Hepatocyte (in vitro differentiated cells): ENCODE measurements around the gene C1orf50. TPM values are rescaled to one million over a fixed set of nuclear protein-coding genes. Genes with fewer than 3 reads are reported as not detected.

Source experiments
- DNase-seq: peaks from one replicate; pipeline ENCODE4 v3.0.0-alpha.2; 2016; ENCODE audit warnings: low spot score
- H2AFZ ChIP-seq: fragments of 200-600 bp; sonication (generic); 2 replicates; pipeline ENCODE4 v1.6.0; 2016; ENCODE audit warnings: antibody characterized with exemption, mild to moderate bottlenecking
- H3K27ac ChIP-seq: fragments of 200-600 bp; sonication (generic); 2 replicates; pipeline ENCODE4 v1.5.1; 2016; ENCODE audit warnings: mild to moderate bottlenecking
- H3K27me3 ChIP-seq: fragments of 200-600 bp; sonication (generic); 2 replicates; pipeline ENCODE4 v1.6.1; 2016
- H3K36me3 ChIP-seq: fragments of 200-600 bp; sonication (generic); replicated peaks from 2 replicates; pipeline ENCODE4 v1.5.1; 2016; ENCODE audit warnings: low read depth; ENCODE audit not compliant: insufficient read depth
- H3K4me1 ChIP-seq: fragments of 200-600 bp; sonication (generic); 2 replicates; pipeline ENCODE4 v1.5.1; 2016; ENCODE audit warnings: mild to moderate bottlenecking, moderate library complexity; ENCODE audit not compliant: insufficient read depth
- H3K4me2 ChIP-seq: fragments of 200-600 bp; sonication (generic); 2 replicates; pipeline ENCODE4 v1.6.0; 2016
- H3K4me3 ChIP-seq: fragments of 200-600 bp; sonication (generic); 2 replicates; pipeline ENCODE4 v1.5.1; 2016; ENCODE audit warnings: mild to moderate bottlenecking
- H3K79me2 ChIP-seq: fragments of 200-600 bp; sonication (generic); 2 replicates; pipeline ENCODE4 v1.6.0; 2017; ENCODE audit warnings: mild to moderate bottlenecking
- H3K9me2 ChIP-seq: fragments of 200-600 bp; sonication (generic); replicated peaks from 2 replicates; pipeline ENCODE4 v1.6.0; 2017; ENCODE audit warnings: mild to moderate bottlenecking; ENCODE audit not compliant: insufficient read depth
- H3K9me3 ChIP-seq: fragments of 200-600 bp; sonication (generic); 2 replicates; pipeline ENCODE4 v1.5.1; 2016; ENCODE audit warnings: low read depth, mild to moderate bottlenecking
- H4K20me1 ChIP-seq: fragments of 200-600 bp; sonication (generic); 2 replicates; pipeline ENCODE4 v1.6.0; 2016; ENCODE audit warnings: mild to moderate bottlenecking; ENCODE audit not compliant: insufficient read depth, poor library complexity, severe bottlenecking
- EZH2 ChIP-seq: fragments of 200-600 bp; sonication (generic); IDR thresholded peaks from 2 replicates; pipeline ENCODE4 v1.6.1; 2016; ENCODE audit warnings: antibody characterized with exemption, mild to moderate bottlenecking, borderline replicate concordance
- EZH2phosphoT487 ChIP-seq: fragments of 200-600 bp; sonication (generic); IDR thresholded peaks from one replicate; pipeline ENCODE4 v1.6.1; 2018; ENCODE audit warnings: antibody characterized with exemption, mild to moderate bottlenecking, low read depth, moderate library complexity; ENCODE audit not compliant: unreplicated experiment, severe bottlenecking
- WGBS: methylation state at CpG from one replicate; pipeline ENCODE4 v1.1.6; 2016; ENCODE audit warnings: low lambda C conversion rate; ENCODE audit errors: missing lambda C conversion rate; 5-methylcytosine and 5-hydroxymethylcytosine counted together
- polyA plus RNA-seq: library from polyadenylated mRNA; unstranded; fragments of >200 nt; fragmentation: Nextera tagmentation; extraction: Ambion mirVana; gene quantifications from 2 replicates; pipeline ENCODE4 v1.2.1, GENCODE V29; 2016
- total RNA-seq: library from RNA; depleted of rRNA; stranded (reverse); fragments of >200 nt; gene quantifications from 2 replicates; pipeline ENCODE4 v1.2.3, GENCODE V29; 2014
- TF ChIP-seq, protein P1 (sequence below): fragments of 200-600 bp; sonication (generic); IDR thresholded peaks from 2 replicates; pipeline ENCODE4 v1.5.1; 2016; ENCODE audit warnings: antibody characterized with exemption, mild to moderate bottlenecking; ENCODE audit not compliant: poor library complexity

The C1orf50 gene
- total and polyA plus RNA-seq, 2 experiments from 2014 or later: 5.7 to 15.2 TPM

DNA sequence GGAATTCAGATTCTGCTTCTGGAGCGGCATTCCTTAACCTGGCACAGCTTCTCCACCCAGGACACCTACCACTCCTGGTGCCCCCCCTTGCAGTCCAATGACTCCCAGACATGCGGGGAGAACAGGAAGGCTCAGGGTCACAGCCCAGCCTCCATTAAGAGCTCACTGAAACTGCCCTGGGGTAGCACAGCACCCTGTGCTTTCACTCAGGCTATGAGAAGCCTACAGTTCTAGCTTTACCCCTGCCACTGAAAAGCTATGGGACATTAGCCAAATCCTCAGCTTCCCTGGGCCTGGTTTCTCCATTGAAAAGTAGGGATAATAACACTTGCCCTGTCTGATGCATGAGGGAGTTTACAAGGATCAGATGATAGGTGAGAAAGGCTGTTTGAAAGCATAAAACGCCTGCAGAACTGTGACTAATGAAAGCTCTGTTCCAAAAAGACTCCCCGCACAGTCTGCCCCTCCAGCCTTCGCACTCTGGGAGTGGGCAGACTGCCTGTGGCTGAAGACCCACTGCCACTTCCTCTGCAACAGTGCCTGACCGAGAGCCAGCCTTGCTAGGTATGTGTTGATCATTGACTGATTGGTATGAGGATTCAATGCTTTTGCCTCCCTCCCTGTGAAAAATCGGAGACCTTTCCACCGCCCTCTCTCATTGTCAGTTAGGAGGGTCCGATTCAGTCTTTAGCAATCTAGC is 24.3 kb upstream of the C1orf50 start:
- Histone ChIP-seq H3K4me3 (no peak overlapping the region), H3K36me3 (no peaks in the 10 kb centered on the region), H4K20me1 (no peaks in the 10 kb centered on the region), H3K9me3 (no peaks in the 10 kb centered on the region), H3K27ac (no peak overlapping the region), H3K27me3 (no peaks in the 10 kb centered on the region), H2AFZ (no peak overlapping the region), H3K79me2 (no peaks in the 10 kb centered on the region), H3K9me2 (no peaks in the 10 kb centered on the region), H3K4me1 (peaks cover 20% of the 10 kb centered on the region), H3K4me2 (no peak overlapping the region)
- no peak for DNase-seq
- TF ChIP-seq, protein P1, sequence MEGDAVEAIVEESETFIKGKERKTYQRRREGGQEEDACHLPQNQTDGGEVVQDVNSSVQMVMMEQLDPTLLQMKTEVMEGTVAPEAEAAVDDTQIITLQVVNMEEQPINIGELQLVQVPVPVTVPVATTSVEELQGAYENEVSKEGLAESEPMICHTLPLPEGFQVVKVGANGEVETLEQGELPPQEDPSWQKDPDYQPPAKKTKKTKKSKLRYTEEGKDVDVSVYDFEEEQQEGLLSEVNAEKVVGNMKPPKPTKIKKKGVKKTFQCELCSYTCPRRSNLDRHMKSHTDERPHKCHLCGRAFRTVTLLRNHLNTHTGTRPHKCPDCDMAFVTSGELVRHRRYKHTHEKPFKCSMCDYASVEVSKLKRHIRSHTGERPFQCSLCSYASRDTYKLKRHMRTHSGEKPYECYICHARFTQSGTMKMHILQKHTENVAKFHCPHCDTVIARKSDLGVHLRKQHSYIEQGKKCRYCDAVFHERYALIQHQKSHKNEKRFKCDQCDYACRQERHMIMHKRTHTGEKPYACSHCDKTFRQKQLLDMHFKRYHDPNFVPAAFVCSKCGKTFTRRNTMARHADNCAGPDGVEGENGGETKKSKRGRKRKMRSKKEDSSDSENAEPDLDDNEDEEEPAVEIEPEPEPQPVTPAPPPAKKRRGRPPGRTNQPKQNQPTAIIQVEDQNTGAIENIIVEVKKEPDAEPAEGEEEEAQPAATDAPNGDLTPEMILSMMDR: no peak
- TF ChIP-seq EZH2phosphoT487 (no peak), EZH2 (no peak)
- WGBS: 79% methylated on average over 9 of the region's 9 CpGs

DNA sequence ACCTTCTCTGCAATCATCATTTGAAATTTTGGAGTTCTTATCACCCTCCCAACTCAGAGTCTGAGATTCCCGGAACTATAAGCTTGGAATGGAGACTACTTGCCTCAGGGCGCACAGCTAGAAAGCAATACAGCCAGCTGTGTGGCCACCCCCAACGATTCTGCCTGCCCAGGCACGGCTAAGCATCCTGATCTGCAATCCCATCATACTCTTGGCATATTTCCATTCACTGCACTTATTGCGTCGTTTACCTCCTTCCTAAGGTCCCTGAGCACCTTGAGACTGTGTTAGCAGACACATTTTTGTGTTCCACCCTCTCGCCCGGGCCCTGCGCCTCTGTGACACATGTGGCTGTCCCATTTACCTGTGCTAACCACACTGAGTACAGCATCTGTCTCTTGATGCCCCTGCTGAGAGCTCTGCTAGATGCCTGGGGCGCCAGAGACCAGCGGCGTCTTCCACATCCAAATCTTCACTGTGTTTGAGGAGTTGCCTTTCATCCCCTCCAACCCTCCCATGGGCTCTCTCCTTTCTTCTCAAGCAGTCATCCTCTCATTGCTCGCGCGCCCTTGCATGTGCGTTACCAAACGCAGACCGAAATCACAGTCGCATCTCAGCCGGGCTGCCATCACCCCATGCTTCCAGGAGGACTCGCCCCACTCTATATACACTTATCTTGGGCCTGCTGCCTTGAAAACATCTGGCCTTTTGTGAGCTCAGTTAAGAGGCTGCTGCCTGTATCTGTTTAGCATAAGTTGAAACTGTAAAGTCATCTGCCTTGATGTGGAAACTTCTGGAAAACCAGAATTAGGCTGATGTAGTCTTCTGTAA is 23.5 kb upstream of the C1orf50 start:
- TF ChIP-seq EZH2phosphoT487 (no peak), EZH2 (no peak)
- TF ChIP-seq, protein P1: no peak
- H2AFZ ChIP-seq: no peak overlapping the region

DNA sequence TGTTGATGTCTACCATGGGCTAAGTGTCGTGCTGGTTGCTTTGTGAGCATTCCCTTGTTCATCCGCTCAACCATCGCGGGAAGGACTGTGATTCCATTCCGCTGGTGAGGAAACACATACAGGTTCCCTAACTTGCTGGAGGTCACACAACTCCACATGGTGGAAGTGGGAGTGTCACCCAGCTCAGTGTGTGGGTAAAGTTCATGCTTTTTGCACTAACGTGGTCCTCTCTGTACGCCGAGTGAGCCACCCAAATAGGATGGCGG is 23.0 kb upstream of the C1orf50 start:
- H2AFZ ChIP-seq: no peak overlapping the region
- H3K9me3 ChIP-seq: no peaks in the 10 kb centered on the region
- 88% methylated on average over 9 of the region's 9 CpGs for WGBS
- no peaks in the 10 kb centered on the region for H4K20me1 ChIP-seq
- no peaks in the 10 kb centered on the region for H3K36me3 ChIP-seq
- H3K27me3 ChIP-seq: no peaks in the 10 kb centered on the region
- H3K27ac ChIP-seq: no peak overlapping the region
- no peak for DNase-seq
- H3K79me2 ChIP-seq: no peaks in the 10 kb centered on the region
- no peak overlapping the region for H3K4me2 ChIP-seq
- TF ChIP-seq, protein P1: no peak
- TF ChIP-seq EZH2 (no peak), EZH2phosphoT487 (no peak)
- no peak overlapping the region for H3K4me3 ChIP-seq
- no peaks in the 10 kb centered on the region for H3K9me2 ChIP-seq
- peaks cover 20% of the 10 kb centered on the region for H3K4me1 ChIP-seq

More for the DNA sequence above, 23.5 kb upstream of the C1orf50 start:
- Histone ChIP-seq H3K4me3 (no peak overlapping the region), H3K9me2 (no peaks in the 10 kb centered on the region), H3K4me2 (no peak overlapping the region), H3K27me3 (no peaks in the 10 kb centered on the region), H3K79me2 (no peaks in the 10 kb centered on the region), H4K20me1 (no peaks in the 10 kb centered on the region), H3K4me1 (peaks cover 20% of the 10 kb centered on the region), H3K27ac (peak overlapping the region; percentile 40), H3K9me3 (no peaks in the 10 kb centered on the region), H3K36me3 (no peaks in the 10 kb centered on the region)
- WGBS: 72% methylated on average over 21 of the region's 21 CpGs
- DNase-seq: no peak
